Activated CD4-positive, alpha-beta memory T cell treated with anti-CD3 and anti-CD28 coated beads for 36 hours (primary cell): Measurements from ENCODE around the gene DHRSX. TPM values are rescaled to one million over a fixed set of nuclear protein-coding genes. Genes with fewer than 3 reads are reported as not detected.
"Not testable (repeated sequence)": the region's sequence is repeated elsewhere in the genome, so short reads cannot be mapped to it uniquely, and the experiment has no call there.

Source experiments
- CTCF ChIA-PET: fragments of 350-600 bp; sonication (Branson Sonifier 250); formaldehyde crosslinking; loops from one replicate; lab custom pipeline; 2021; ENCODE audit warnings: antibody characterized with exemption, inconsistent platforms; lab: Charles Lee
- POLR2A ChIA-PET: fragments of 350-600 bp; sonication (Branson Sonifier 250); formaldehyde crosslinking; loops from one replicate; lab custom pipeline; 2021; ENCODE audit warnings: antibody characterized with exemption; lab: Charles Lee
- DNase-seq: peaks from one replicate; pipeline ENCODE4 v3.0.0-alpha.2; 2020
- H3K27ac Mint-ChIP-seq: one replicate; pipeline ENCODE4 v1.8.0; 2021; ENCODE audit warnings: mixed read lengths
- H3K27me3 Mint-ChIP-seq: one replicate; pipeline ENCODE4 v1.8.0; 2021; ENCODE audit warnings: mixed read lengths
- H3K36me3 Mint-ChIP-seq: one replicate; pipeline ENCODE4 v1.8.0; 2021; ENCODE audit warnings: mixed read lengths
- H3K4me1 Mint-ChIP-seq: one replicate; pipeline ENCODE4 v1.8.0; 2021; ENCODE audit warnings: low read depth, mixed read lengths
- H3K4me3 Mint-ChIP-seq: one replicate; pipeline ENCODE4 v1.8.0; 2021; ENCODE audit warnings: mild to moderate bottlenecking, mixed read lengths
- H3K9me3 Mint-ChIP-seq: one replicate; pipeline ENCODE4 v1.8.0; 2021; ENCODE audit warnings: mixed read lengths
- intact Hi-C: fragments of 100-400 bp; cut with micrococcal nuclease; formaldehyde crosslinking; loops from one replicate; pipeline ENCODE4 v1.15.1; 2023
- total RNA-seq, 2 experiments: library from RNA; stranded (reverse); gene quantifications; one replicate each; pipeline ENCODE4 v1.2.3, GENCODE V29; 2021

DHRSX gene
- total RNA-seq, 2 experiments from 2014 or later: 20.7 to 21.3 TPM

DNA sequence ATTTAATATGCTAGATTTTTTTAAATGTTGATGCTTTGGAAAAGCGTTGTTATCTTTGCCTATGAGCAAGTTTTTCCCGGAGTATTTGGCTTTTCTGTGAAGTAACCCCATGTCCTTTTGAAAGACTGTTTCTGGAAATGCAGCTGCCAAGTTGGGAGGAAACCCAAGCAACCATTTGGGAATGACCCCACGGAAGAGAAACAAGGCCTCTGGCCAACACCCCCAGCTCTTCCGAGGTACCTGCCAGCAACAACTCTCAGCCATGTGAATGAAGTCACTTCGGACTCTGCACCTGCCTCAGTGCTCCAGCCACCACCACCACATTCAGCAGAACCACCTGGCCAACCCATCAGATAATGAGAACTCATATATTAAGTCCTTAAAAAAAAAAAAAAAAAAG, 36.2 kb upstream of the DHRSX start:
- ChIA-PET POLR2A (no interaction called here), CTCF (no interaction called here)
- H3K27me3 Mint-ChIP-seq: peaks cover 11% of the 10 kb centered on the region
- no peak overlapping the region for H3K27ac Mint-ChIP-seq
- H3K4me3 Mint-ChIP-seq: no peak overlapping the region
- H3K36me3 Mint-ChIP-seq: no peaks in the 10 kb centered on the region
- DNase-seq: no peak
- intact Hi-C loops: no loop called here
- H3K9me3 Mint-ChIP-seq: no peaks in the 10 kb centered on the region
- H3K4me1 Mint-ChIP-seq: no peaks in the 10 kb centered on the region

DNA sequence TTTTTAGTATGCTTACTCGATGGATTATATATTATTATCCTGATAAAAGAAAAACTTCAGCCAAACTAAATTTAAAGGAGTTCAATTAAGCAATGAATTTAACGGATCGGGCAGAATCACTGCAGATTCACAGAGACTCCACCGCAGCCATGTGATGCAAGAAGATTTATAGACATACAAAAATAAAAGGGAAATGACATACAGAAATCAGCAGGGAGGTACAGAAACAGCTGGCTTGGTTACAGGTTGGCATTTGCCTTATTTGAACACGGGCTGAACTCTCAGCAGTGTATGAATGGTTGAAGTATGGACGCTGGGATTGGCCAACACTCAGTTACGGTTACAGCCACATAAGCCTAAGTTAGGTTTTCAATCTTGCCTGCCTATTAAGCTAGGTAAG, 35.4 kb upstream of the DHRSX start:
- Mint-ChIP-seq H3K27me3 (peaks cover 10% of the 10 kb centered on the region), H3K4me1 (no peaks in the 10 kb centered on the region), H3K27ac (no peak overlapping the region), H3K9me3 (no peaks in the 10 kb centered on the region), H3K4me3 (no peak overlapping the region), H3K36me3 (no peaks in the 10 kb centered on the region)
- ChIA-PET POLR2A (no interaction called here), CTCF (no interaction called here)
- intact Hi-C loops: no loop called here
- DNase-seq: no peak

- intact Hi-C loops: not testable (repeated sequence)
These were observed 33.7 kb upstream of the DHRSX start for GRCh38 chrX:2534261-2535021.

DNA sequence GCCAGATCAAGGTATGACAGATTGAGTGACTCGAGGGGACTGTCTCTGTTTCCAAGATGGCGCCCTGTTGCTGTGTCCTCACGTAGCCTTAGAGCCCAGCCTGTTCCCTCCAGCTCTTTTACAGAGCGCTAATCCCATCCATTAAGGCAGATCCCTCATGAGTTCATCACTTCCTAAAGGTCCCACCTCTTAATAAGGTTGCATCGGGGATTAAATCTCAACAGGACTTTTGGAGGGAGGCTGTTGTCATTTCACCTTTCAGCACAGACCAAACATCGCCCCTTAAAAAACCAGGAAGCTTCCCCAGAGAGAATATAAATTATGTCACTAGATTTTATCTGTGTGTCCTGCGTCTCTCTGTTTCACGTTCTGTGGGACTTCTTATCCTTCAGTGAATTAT, 32.6 kb upstream of the DHRSX start:
- Mint-ChIP-seq H3K4me3 (no peak overlapping the region), H3K27me3 (peaks cover 12% of the 10 kb centered on the region), H3K4me1 (no peaks in the 10 kb centered on the region), H3K9me3 (no peaks in the 10 kb centered on the region), H3K27ac (no peak overlapping the region), H3K36me3 (no peaks in the 10 kb centered on the region)
- intact Hi-C loops: no loop called here
- DNase-seq: no peak
- ChIA-PET CTCF (no interaction called here), POLR2A (no interaction called here)

More at GRCh38 chrX:2534261-2535021, 33.7 kb upstream of the DHRSX start:
- H3K4me3 Mint-ChIP-seq, H3K9me3 Mint-ChIP-seq, H3K27ac Mint-ChIP-seq, CTCF ChIA-PET, POLR2A ChIA-PET, H3K4me1 Mint-ChIP-seq, H3K36me3 Mint-ChIP-seq, DNase-seq: not testable (repeated sequence)
- peaks cover 10% of the 10 kb centered on the region for H3K27me3 Mint-ChIP-seq

GRCh38 chrX:2526390-2526789, 25.6 kb upstream of the DHRSX start:
- no peaks in the 10 kb centered on the region for H3K4me1 Mint-ChIP-seq
- ChIA-PET CTCF (no interaction called here), POLR2A (no interaction called here)
- H3K4me3 Mint-ChIP-seq: no peak overlapping the region
- no peaks in the 10 kb centered on the region for H3K9me3 Mint-ChIP-seq
- intact Hi-C loops: no loop called here
- H3K27me3 Mint-ChIP-seq: peaks cover 23% of the 10 kb centered on the region
- H3K27ac Mint-ChIP-seq: no peak overlapping the region
- DNase-seq: no peak
- H3K36me3 Mint-ChIP-seq: no peaks in the 10 kb centered on the region

- no peaks in the 10 kb centered on the region for H3K4me1 Mint-ChIP-seq
- H3K36me3 Mint-ChIP-seq: no peaks in the 10 kb centered on the region
- POLR2A ChIA-PET: no interaction called here
- no peak for DNase-seq
- no peak overlapping the region for H3K4me3 Mint-ChIP-seq
- H3K9me3 Mint-ChIP-seq: no peaks in the 10 kb centered on the region
- intact Hi-C loops: no loop called here
- H3K27me3 Mint-ChIP-seq: peaks cover 23% of the 10 kb centered on the region
- H3K27ac Mint-ChIP-seq: no peak overlapping the region
- CTCF ChIA-PET: no interaction called here
These were observed 23.1 kb upstream of the DHRSX start for GRCh38 chrX:2523911-2524310.

- no peak for DNase-seq
- H3K4me1 Mint-ChIP-seq: no peaks in the 10 kb centered on the region
- H3K4me3 Mint-ChIP-seq: no peak overlapping the region
- no peaks in the 10 kb centered on the region for H3K36me3 Mint-ChIP-seq
- ChIA-PET CTCF (no interaction called here), POLR2A (no interaction called here)
- intact Hi-C loops: no loop called here
- H3K27ac Mint-ChIP-seq: no peak overlapping the region
- H3K9me3 Mint-ChIP-seq: no peaks in the 10 kb centered on the region
- H3K27me3 Mint-ChIP-seq: peaks cover 14% of the 10 kb centered on the region
These were observed 21.2 kb upstream of the DHRSX start for GRCh38 chrX:2521927-2522386.

DNA sequence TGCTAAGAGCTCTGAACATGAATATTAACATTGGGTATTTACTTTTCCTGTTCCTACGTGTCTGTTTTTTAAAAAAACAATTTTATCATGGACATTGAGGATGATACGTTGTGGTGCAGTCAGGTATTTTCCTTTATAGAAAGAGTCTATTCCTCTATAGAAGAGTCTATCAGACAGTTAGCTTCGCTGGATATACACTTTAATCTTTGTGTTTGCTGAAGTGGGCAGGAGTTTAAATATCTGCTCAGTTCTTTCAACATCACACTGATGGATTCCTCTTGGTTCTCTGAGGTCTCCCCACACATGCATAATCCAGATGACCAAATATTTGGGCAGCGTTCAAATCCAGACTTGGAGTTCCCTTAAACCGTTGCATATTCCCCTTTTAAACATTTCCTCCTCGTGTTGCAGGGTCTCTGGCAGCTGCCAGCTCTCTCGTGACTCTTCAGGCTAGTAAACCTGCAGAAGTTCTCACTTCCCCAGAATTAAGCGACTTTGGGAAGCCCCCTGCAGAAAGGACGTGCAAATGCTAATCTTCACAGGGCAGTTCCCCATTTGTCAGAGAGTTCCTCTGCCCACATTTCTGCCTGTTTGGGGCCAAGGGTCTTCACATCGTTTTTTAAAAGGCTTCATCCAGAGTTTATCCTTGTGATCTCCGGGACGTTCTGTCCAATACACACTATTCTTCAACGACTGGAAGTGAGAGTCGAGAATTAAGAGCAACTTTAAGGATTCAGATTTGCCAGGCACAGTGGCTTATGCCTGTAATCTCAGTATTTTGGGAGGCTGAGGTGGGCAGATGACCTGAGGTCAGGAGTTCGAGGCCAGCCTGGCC, 20.5 kb upstream of the DHRSX start:
- H3K4me1 Mint-ChIP-seq: no peaks in the 10 kb centered on the region
- peaks cover 9% of the 10 kb centered on the region for H3K27me3 Mint-ChIP-seq
- H3K9me3 Mint-ChIP-seq: no peaks in the 10 kb centered on the region
- intact Hi-C loops: no loop called here
- ChIA-PET POLR2A (no interaction called here), CTCF (no interaction called here)
- no peak overlapping the region for H3K27ac Mint-ChIP-seq
- H3K36me3 Mint-ChIP-seq: no peaks in the 10 kb centered on the region
- no peak overlapping the region for H3K4me3 Mint-ChIP-seq
- no peak for DNase-seq

DNA sequence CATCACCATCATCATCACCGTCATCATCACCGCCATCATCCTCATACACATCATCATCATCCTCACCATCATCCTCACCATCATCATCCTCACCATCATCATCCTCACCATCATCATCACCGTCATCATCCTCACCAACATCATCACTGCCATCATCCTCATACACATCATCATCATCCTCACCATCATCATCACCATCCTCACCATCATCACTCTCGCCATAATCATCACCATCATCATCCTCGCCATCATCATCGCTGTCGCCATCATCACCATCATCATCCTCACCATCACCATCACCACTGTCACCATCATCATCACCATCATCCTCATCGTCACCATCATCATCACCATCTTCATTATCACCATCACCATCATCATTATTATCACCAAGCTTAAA, 19.8 kb upstream of the DHRSX start:
- Mint-ChIP-seq H3K9me3 (no peaks in the 10 kb centered on the region), H3K4me1 (no peaks in the 10 kb centered on the region), H3K4me3 (no peak overlapping the region), H3K27ac (no peak overlapping the region), H3K36me3 (no peaks in the 10 kb centered on the region), H3K27me3 (peaks cover 12% of the 10 kb centered on the region)
- no peak for DNase-seq
- intact Hi-C loops: no loop called here
- POLR2A ChIA-PET: no interaction called here
- CTCF ChIA-PET: no interaction called here

DNA sequence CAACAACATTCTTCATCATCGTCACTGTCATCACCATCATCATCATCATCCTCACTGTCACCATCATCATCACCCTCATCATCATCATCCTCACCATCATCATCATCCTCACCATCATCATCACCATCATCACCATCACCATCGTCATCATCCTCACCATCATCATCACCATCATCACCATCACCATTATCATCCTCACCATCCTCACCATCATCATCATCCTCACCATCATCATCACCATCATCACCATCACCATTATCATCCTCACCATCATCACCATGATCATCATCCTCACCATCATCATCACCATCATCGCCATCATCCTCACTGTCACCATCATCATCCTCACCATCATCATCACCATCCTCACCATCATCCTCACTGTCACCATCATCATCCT, 18.9 kb upstream of the DHRSX start:
- DNase-seq, H3K4me3 Mint-ChIP-seq, H3K36me3 Mint-ChIP-seq, H3K4me1 Mint-ChIP-seq, H3K27ac Mint-ChIP-seq, H3K9me3 Mint-ChIP-seq, intact Hi-C loops, POLR2A ChIA-PET, CTCF ChIA-PET: not testable (repeated sequence)
- H3K27me3 Mint-ChIP-seq: peaks cover 11% of the 10 kb centered on the region

- H3K4me1 Mint-ChIP-seq: no peaks in the 10 kb centered on the region
- CTCF ChIA-PET: no interaction called here
- no peak overlapping the region for H3K4me3 Mint-ChIP-seq
- intact Hi-C loops: no loop called here
- no peaks in the 10 kb centered on the region for H3K36me3 Mint-ChIP-seq
- no peak overlapping the region for H3K27ac Mint-ChIP-seq
- H3K27me3 Mint-ChIP-seq: peaks cover 6% of the 10 kb centered on the region
- POLR2A ChIA-PET: no interaction called here
- H3K9me3 Mint-ChIP-seq: no peaks in the 10 kb centered on the region
- no peak for DNase-seq
These were observed 16.3 kb upstream of the DHRSX start for GRCh38 chrX:2517055-2517454.

- Mint-ChIP-seq H3K4me3 (no peak overlapping the region), H3K4me1 (no peaks in the 10 kb centered on the region), H3K27me3 (peaks cover 6% of the 10 kb centered on the region), H3K36me3 (no peaks in the 10 kb centered on the region), H3K27ac (no peak overlapping the region), H3K9me3 (no peaks in the 10 kb centered on the region)
- CTCF ChIA-PET: no interaction called here
- intact Hi-C loops: no loop called here
- no peak for DNase-seq
- POLR2A ChIA-PET: no interaction called here
These were observed 15.8 kb upstream of the DHRSX start for GRCh38 chrX:2516623-2517022.
